HEK293 (cell line): ENCODE data around the gene TRMT1L.

ENCODE experiments used
- CTCF ChIA-PET: fragments of 350-600 bp; formaldehyde crosslinking; extraction: SDS; loops from one replicate; lab custom pipeline; 2021; ENCODE audit warnings: antibody characterized with exemption; lab: Yijun Ruan, JAX
- POLR2A ChIA-PET: fragments of 300-600 bp; formaldehyde crosslinking; extraction: SDS; loops from one replicate; lab custom pipeline; 2020; ENCODE audit warnings: antibody characterized with exemption, inconsistent platforms; lab: Yijun Ruan, JAX
- H3K27ac ChIP-seq: fragments of 200-500 bp; sonication (Bioruptor generic); 2 replicates; pipeline ENCODE4 v1.5.1; 2014; ENCODE audit warnings: low read depth, low read length, control low read depth, inconsistent platforms; ENCODE audit errors: extremely low read depth
- H3K36me3 ChIP-seq, 2 experiments: fragments of 200-500 bp in 1 of 2; sonication (Bioruptor generic) in 1 of 2; 1 replicate in 1 of 2; 2 replicates in 1 of 2; pipeline ENCODE4 v1.5.1; 2014 to 2017; ENCODE audit warnings: inconsistent platforms in 2 of 2, low read length in 2 of 2; ENCODE audit not compliant: control insufficient read depth in 2 of 2, insufficient read depth in 1 of 2
- H3K4me1 ChIP-seq: fragments of 200-500 bp; sonication (Bioruptor generic); 2 replicates; pipeline ENCODE4 v1.5.1; 2014; ENCODE audit warnings: mild to moderate bottlenecking, low read length, inconsistent platforms; ENCODE audit not compliant: control insufficient read depth, insufficient read depth
- H3K4me3 ChIP-seq: 2 replicates; pipeline ENCODE4 v1.5.1; 2011; ENCODE audit warnings: low read depth, mild to moderate bottlenecking, control low read depth, low read length, moderate library complexity
- H3K9me3 ChIP-seq: fragments of 200-500 bp; sonication (Bioruptor generic); 2 replicates; pipeline ENCODE4 v1.5.1; 2014; ENCODE audit warnings: low read depth, low read length, inconsistent platforms; ENCODE audit not compliant: control insufficient read depth, insufficient read depth
- FEZF1 ChIP-seq: fragments of 450-650 bp; formaldehyde crosslinking; IDR thresholded peaks from 2 replicates; pipeline ENCODE4 v1.5.1; 2016; ENCODE audit warnings: missing biosample characterization, missing genetic modification characterization
- HOXC10 ChIP-seq: sonication (generic); formaldehyde crosslinking; IDR thresholded peaks from 2 replicates; pipeline ENCODE4 v1.8.1; 2023; ENCODE audit warnings: mild to moderate bottlenecking, missing genetic modification reagents
- PATZ1 ChIP-seq: fragments of 450-650 bp; formaldehyde crosslinking; IDR thresholded peaks from 2 replicates; pipeline ENCODE4 v1.5.1; 2016; ENCODE audit warnings: missing biosample characterization, missing genetic modification characterization
- PRDM1 ChIP-seq: fragments of 450-650 bp; formaldehyde crosslinking; IDR thresholded peaks from 2 replicates; pipeline ENCODE4; 2016; ENCODE audit warnings: missing biosample characterization, missing genetic modification characterization
- ZBTB10 ChIP-seq: fragments of 450-650 bp; formaldehyde crosslinking; IDR thresholded peaks from 2 replicates; pipeline ENCODE4 v1.5.1; 2016; ENCODE audit warnings: missing biosample characterization, missing genetic modification characterization
- ZBTB17 ChIP-seq: fragments of 450-650 bp; formaldehyde crosslinking; IDR thresholded peaks from 2 replicates; pipeline ENCODE4 v1.5.1; 2016; ENCODE audit warnings: missing biosample characterization, missing genetic modification characterization
- ZBTB26 ChIP-seq: fragments of 450-650 bp; formaldehyde crosslinking; optimal IDR thresholded peaks from 2 replicates; pipeline ENCODE3; 2016; ENCODE audit warnings: missing biosample characterization, mild to moderate bottlenecking, missing genetic modification characterization
- ZBTB48 ChIP-seq: fragments of 450-650 bp; formaldehyde crosslinking; IDR thresholded peaks from 2 replicates; pipeline ENCODE4 v1.5.1; 2016; ENCODE audit warnings: missing biosample characterization, missing genetic modification characterization
- ZNF146 ChIP-seq: fragments of 450-650 bp; formaldehyde crosslinking; IDR thresholded peaks from 2 replicates; pipeline ENCODE4 v1.5.1; 2016; ENCODE audit warnings: missing biosample characterization, missing genetic modification characterization
- ZNF18 ChIP-seq: fragments of 450-650 bp; formaldehyde crosslinking; IDR thresholded peaks from 2 replicates; pipeline ENCODE4 v1.5.1; 2016; ENCODE audit warnings: missing biosample characterization, missing genetic modification characterization
- ZNF26 ChIP-seq: fragments of 450-650 bp; formaldehyde crosslinking; IDR thresholded peaks from 2 replicates; pipeline ENCODE4 v1.5.1; 2016; ENCODE audit warnings: missing biosample characterization, missing genetic modification characterization
- ZNF280C ChIP-seq: fragments of 450-650 bp; formaldehyde crosslinking; IDR thresholded peaks from 2 replicates; pipeline ENCODE4 v1.5.1; 2016; ENCODE audit warnings: missing biosample characterization, missing genetic modification characterization
- ZNF366 ChIP-seq: fragments of 450-650 bp; formaldehyde crosslinking; conservative IDR thresholded peaks from 2 replicates; pipeline ENCODE4 v1.5.1; 2016; ENCODE audit warnings: missing biosample characterization, missing genetic modification characterization
- ZNF37A ChIP-seq: fragments of 450-650 bp; IDR thresholded peaks from 2 replicates; pipeline ENCODE4 v1.5.1; 2018; ENCODE audit warnings: missing biosample characterization, missing genetic modification characterization
- ZNF423 ChIP-seq: fragments of 450-650 bp; formaldehyde crosslinking; IDR thresholded peaks from 2 replicates; pipeline ENCODE4 v1.5.1; 2016; ENCODE audit warnings: missing biosample characterization, missing genetic modification characterization
- ZNF426 ChIP-seq: fragments of 450-650 bp; formaldehyde crosslinking; IDR thresholded peaks from 2 replicates; pipeline ENCODE4 v1.5.1; 2017; ENCODE audit warnings: missing biosample characterization, missing genetic modification characterization, mild to moderate bottlenecking, inconsistent platforms, moderate library complexity
- ZNF488 ChIP-seq: fragments of 450-650 bp; formaldehyde crosslinking; IDR thresholded peaks from 2 replicates; pipeline ENCODE4 v1.5.1; 2016; ENCODE audit warnings: missing biosample characterization, missing genetic modification characterization
- ZNF529 ChIP-seq: fragments of 450-650 bp; formaldehyde crosslinking; IDR thresholded peaks from 2 replicates; pipeline ENCODE4 v1.5.1; 2017; ENCODE audit warnings: missing genetic modification characterization, missing biosample characterization; ENCODE audit not compliant: insufficient replicate concordance
- ZNF549 ChIP-seq: fragments of 450-650 bp; IDR thresholded peaks from 2 replicates; pipeline ENCODE4 v1.5.1; 2018; ENCODE audit warnings: missing biosample characterization, missing genetic modification characterization, mild to moderate bottlenecking, inconsistent platforms, moderate library complexity
- ZNF571 ChIP-seq: fragments of 450-650 bp; formaldehyde crosslinking; IDR thresholded peaks from 2 replicates; pipeline ENCODE4 v1.5.0; 2017; ENCODE audit warnings: missing biosample characterization, missing genetic modification characterization
- ZNF585B ChIP-seq: fragments of 450-650 bp; formaldehyde crosslinking; IDR thresholded peaks from 2 replicates; pipeline ENCODE4 v1.5.1; 2016; ENCODE audit warnings: missing biosample characterization, missing genetic modification characterization
- ZNF701 ChIP-seq: fragments of 450-650 bp; formaldehyde crosslinking; IDR thresholded peaks from 2 replicates; pipeline ENCODE4 v1.5.1; 2016; ENCODE audit warnings: missing biosample characterization, missing genetic modification characterization

Gene TRMT1L

GRCh38 chr1:185083818-185084217, 72.9 kb downstream of the TRMT1L start:
- TF ChIP-seq ZNF585B (tag by site-specific recombination) (no peak), ZBTB26 (no peak), ZNF18 (tag by site-specific recombination) (no peak), ZNF26 (no peak), ZNF701 (tag by site-specific recombination) (no peak), ZNF549 (tag by site-specific recombination) (no peak), HOXC10 (CRISPR knock-in tag) (no peak), ZBTB10 (tag by site-specific recombination) (no peak), ZBTB48 (tag by site-specific recombination) (no peak), PRDM1 (tag by site-specific recombination) (no peak)
- TF ChIP-seq, all 188 proteins: peak for 0
- no peaks in the 10 kb centered on the region for H3K4me1 ChIP-seq
- H3K36me3 ChIP-seq: peaks cover 7 to 12% of the 10 kb centered on the region in 2 experiments; a peak in 2 of 3 replicates
- no peak overlapping the region for H3K4me3 ChIP-seq
- POLR2A ChIA-PET: no interaction called here
- no peak overlapping the region for H3K27ac ChIP-seq
- no peaks in the 10 kb centered on the region for H3K9me3 ChIP-seq
- CTCF ChIA-PET: no interaction called here

- ChIA-PET POLR2A (no interaction called here), CTCF (no interaction called here)
- Histone ChIP-seq H3K36me3 (no peaks in the 10 kb centered on the region), H3K4me1 (no peaks in the 10 kb centered on the region), H3K27ac (no peak overlapping the region), H3K4me3 (no peak overlapping the region), H3K9me3 (no peaks in the 10 kb centered on the region)
- TF ChIP-seq ZNF529 (tag by site-specific recombination): no peak
- TF ChIP-seq ZNF571 (tag by site-specific recombination): no peak
- TF ChIP-seq ZNF423 (tag by site-specific recombination): no peak
- TF ChIP-seq ZNF146 (tag by site-specific recombination): no peak
- no peak for TF ChIP-seq ZNF366 (tag by site-specific recombination)
- no peak for TF ChIP-seq ZNF37A (tag by site-specific recombination)
- TF ChIP-seq PATZ1 (tag by site-specific recombination): no peak
- TF ChIP-seq ZBTB17 (tag by site-specific recombination): no peak
- TF ChIP-seq ZNF280C (tag by site-specific recombination): no peak
- TF ChIP-seq ZNF488 (tag by site-specific recombination): no peak
- no peak for TF ChIP-seq FEZF1 (tag by site-specific recombination)
- no peak for TF ChIP-seq ZNF426 (tag by site-specific recombination)
- no peak for TF ChIP-seq ZNF26
These were observed 76.3 kb downstream of the TRMT1L start for GRCh38 chr1:185080422-185080821.
